ENCODE data around the gene UBE2F. TPM values are rescaled to one million over a fixed set of nuclear protein-coding genes. Genes with fewer than 3 reads are reported as not detected.

The UBE2F gene
- total and polyA plus RNA-seq, 2 of the 13 experiments (the other 11 are each of a cell fraction or from before 2014, with no cell fraction given): 35.4 to 73.1 TPM

DNA sequence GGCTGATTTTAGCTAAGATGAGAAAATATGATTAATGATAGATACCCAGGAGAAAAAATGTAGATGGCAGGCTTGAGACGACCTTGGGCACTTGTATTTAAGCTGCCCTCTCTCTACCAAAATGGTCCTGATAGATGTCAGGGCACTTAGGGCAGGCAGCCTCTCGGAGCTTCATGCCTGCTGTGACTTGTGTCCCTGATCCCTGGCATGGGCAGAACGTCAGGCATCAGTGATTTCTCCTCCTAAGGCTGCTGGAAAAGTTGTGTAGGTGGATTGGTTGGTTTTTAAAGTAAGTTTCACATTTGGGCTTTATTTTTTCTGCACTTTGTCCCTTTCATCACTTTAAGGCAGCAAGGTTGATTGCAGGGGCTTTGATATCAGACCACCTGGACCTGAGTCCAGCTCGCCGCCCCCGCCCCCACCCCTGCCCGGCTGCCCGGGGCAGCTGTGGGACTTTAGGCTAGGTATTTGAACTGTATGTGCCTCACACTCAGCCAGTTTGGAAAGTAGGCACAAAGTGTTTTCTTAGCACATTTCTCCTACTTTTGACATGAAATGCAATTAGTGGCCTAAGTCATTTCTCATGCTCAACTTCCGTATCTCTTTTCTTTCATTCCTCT, 59.0 kb downstream of the UBE2F start:
- Histone ChIP-seq H3K79me2 (ENCODE audit: insufficient read depth, low read length) (no peaks in the 10 kb centered on the region), H3K36me3 (replicated peaks in 1 of 2; ENCODE audit: control insufficient read depth in 1 of 2, insufficient read depth in 2 of 2, low read length in 2 of 2) (peaks cover 20 to 35% of the 10 kb centered on the region in 2 experiments), H3K27ac (ENCODE audit: extremely low read length, insufficient read depth, low read length) (no peak overlapping the region), H3K4me1 (ENCODE audit: insufficient read depth, low read length) (peaks cover 14% of the 10 kb centered on the region), H3K4me2 (ENCODE audit: low read depth, low read length) (no peak overlapping the region), H3K27me3 (ENCODE audit: control insufficient read depth in 1 of 2, insufficient read depth in 2 of 2, low read length in 2 of 2) (no peaks in the 10 kb centered on the region), H3K9ac (ENCODE audit: insufficient read depth, low read depth, low read length) (no peak overlapping the region), H4K20me1 (ENCODE audit: insufficient read depth, low read length) (no peaks in the 10 kb centered on the region), H3K9me3 (ENCODE audit: low read length) (no peaks in the 10 kb centered on the region), H3K4me3 (replicated peaks in 1 of 3; ENCODE audit: insufficient read depth in 1 of 3, low read depth in 2 of 3, low read length in 3 of 3) (no peak overlapping the region), H2AFZ (ENCODE audit: low read length) (no peak overlapping the region)
- intact Hi-C loops (cut with micrococcal nuclease; ENCODE audit: unreplicated experiment) (no loop called here), in situ Hi-C loops (cut with HindIII; ENCODE audit: extremely low pct_ligation_motif_present, low pct_unique_long_range_greater_than_20kb) (no loop called here)
- WGBS (ENCODE audit: low lambda C conversion rate): 86% methylated on average over 9 of the region's 9 CpGs
- no peak for DNase-seq (ENCODE audit: low spot score)
- BruUV-seq (replicated peaks): no TSS peak
- TF ChIP-seq STAT5B (CRISPR knock-in tag; IDR thresholded peaks at IDR 0.05): no peak
- TF ChIP-seq, protein P1, sequence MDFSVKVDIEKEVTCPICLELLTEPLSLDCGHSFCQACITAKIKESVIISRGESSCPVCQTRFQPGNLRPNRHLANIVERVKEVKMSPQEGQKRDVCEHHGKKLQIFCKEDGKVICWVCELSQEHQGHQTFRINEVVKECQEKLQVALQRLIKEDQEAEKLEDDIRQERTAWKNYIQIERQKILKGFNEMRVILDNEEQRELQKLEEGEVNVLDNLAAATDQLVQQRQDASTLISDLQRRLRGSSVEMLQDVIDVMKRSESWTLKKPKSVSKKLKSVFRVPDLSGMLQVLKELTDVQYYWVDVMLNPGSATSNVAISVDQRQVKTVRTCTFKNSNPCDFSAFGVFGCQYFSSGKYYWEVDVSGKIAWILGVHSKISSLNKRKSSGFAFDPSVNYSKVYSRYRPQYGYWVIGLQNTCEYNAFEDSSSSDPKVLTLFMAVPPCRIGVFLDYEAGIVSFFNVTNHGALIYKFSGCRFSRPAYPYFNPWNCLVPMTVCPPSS (IDR thresholded peaks at IDR 0.05): no peak
- no peak for TF ChIP-seq CC2D1A (CRISPR knock-in tag; IDR thresholded peaks at IDR 0.05)
- TF ChIP-seq RARG (CRISPR knock-in tag; IDR thresholded peaks at IDR 0.05; ENCODE audit: low read depth): no peak
- no peak for TF ChIP-seq EEA1 (CRISPR knock-in tag; IDR thresholded peaks at IDR 0.05; ENCODE audit: borderline replicate concordance)
- no peak for TF ChIP-seq SNAPC2 (CRISPR knock-in tag; IDR thresholded peaks at IDR 0.05)
- TF ChIP-seq, protein P2, sequence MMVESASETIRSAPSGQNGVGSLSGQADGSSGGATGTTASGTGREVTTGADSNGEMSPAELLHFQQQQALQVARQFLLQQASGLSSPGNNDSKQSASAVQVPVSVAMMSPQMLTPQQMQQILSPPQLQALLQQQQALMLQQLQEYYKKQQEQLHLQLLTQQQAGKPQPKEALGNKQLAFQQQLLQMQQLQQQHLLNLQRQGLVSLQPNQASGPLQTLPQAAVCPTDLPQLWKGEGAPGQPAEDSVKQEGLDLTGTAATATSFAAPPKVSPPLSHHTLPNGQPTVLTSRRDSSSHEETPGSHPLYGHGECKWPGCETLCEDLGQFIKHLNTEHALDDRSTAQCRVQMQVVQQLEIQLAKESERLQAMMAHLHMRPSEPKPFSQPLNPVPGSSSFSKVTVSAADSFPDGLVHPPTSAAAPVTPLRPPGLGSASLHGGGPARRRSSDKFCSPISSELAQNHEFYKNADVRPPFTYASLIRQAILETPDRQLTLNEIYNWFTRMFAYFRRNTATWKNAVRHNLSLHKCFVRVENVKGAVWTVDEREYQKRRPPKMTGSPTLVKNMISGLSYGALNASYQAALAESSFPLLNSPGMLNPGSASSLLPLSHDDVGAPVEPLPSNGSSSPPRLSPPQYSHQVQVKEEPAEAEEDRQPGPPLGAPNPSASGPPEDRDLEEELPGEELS (CRISPR knock-in tag; IDR thresholded peaks at IDR 0.05): no peak
- TF ChIP-seq SKI (IDR thresholded peaks at IDR 0.05; ENCODE audit: partially characterized antibody): no peak
- no peak for TF ChIP-seq ZNF782 (CRISPR knock-in tag; IDR thresholded peaks at IDR 0.05; ENCODE audit: borderline replicate concordance)
- TF ChIP-seq PTBP1 (IDR thresholded peaks at IDR 0.05; ENCODE audit: low read depth, low read length, poor library complexity, severe bottlenecking): no peak
- FAIRE-seq: no peak
- no peak for ATAC-seq
- ChIA-PET POLR2A (no interaction called here), CTCF (ENCODE audit: low intra/inter-chr PET ratio, low total read pairs) (no interaction called here)
